K562 (cell line): ENCODE results near the gene FOXM1. TPM values are rescaled to one million over a fixed set of nuclear protein-coding genes. Genes with fewer than 3 reads are reported as not detected.

Experiments used
- ATAC-seq: fragments of 200-7000 bp; cut with Tn5 transposase; 3 replicates; pipeline ENCODE4 v1.9.1; 2020; ENCODE audit warnings: moderate library complexity
- BruUV-seq: library from RNA; stranded (reverse); fragments of 400-500 nt; replicated peaks from 2 replicates; lab custom pipeline; 2021; lab: Mats Ljungman, UMichigan
- CTCF ChIA-PET: fragments of 300-600 bp; formaldehyde crosslinking; extraction: SDS; loops from one replicate; lab custom pipeline; 2021; ENCODE audit warnings: low intra/inter-chr PET ratio; lab: Yijun Ruan, JAX
- POLR2A ChIA-PET: fragments of 300-600, 350-650 bp; sonication (Branson Sonifier 250); formaldehyde crosslinking; extraction: SDS; loops from one replicate; lab custom pipeline; 2021; ENCODE audit warnings: antibody characterized with exemption, inconsistent platforms; lab: Yijun Ruan, JAX
- DNase-seq, 4 experiments: peaks; one replicate each; pipeline versions ENCODE4 v3.0.0 to v3.0.0-alpha.2; 2011 to 2018; ENCODE audit warnings: low spot score in 3 of 4, mixed read lengths in 3 of 4; ENCODE audit errors: extremely low read depth in 1 of 4
- FAIRE-seq: peaks from 2 replicates; lab custom pipeline; 2011; peaks lifted over from hg19 to GRCh38; lab: Jason Lieb, UNC
- H2AFZ ChIP-seq: 2 replicates; pipeline ENCODE4 v1.6.0; 2011; ENCODE audit warnings: low read depth, low read length, control low read depth, inconsistent platforms
- H3K27ac ChIP-seq: fragments of 200-600 bp; 3 replicates; pipeline ENCODE4 v1.8.0; 2011; ENCODE audit warnings: low read depth, mild to moderate bottlenecking, control low read depth, inconsistent platforms, low read length, moderate library complexity, mixed read lengths; ENCODE audit errors: extremely low read depth
- H3K27me3 ChIP-seq, 2 experiments: fragments of 300-600 bp in 1 of 2; 2 replicates in 1 of 2; 3 replicates in 1 of 2; pipeline versions ENCODE4 v1.6.0 to v1.8.0; 2011; ENCODE audit warnings: inconsistent platforms in 2 of 2, low read length in 2 of 2, mild to moderate bottlenecking in 1 of 2, mixed read lengths in 1 of 2, moderate library complexity in 1 of 2; ENCODE audit not compliant: control insufficient read depth in 2 of 2, insufficient read depth in 2 of 2
- H3K36me3 ChIP-seq: fragments of 300-600 bp; 3 replicates; pipeline ENCODE4 v1.8.0; 2011; ENCODE audit warnings: mild to moderate bottlenecking, low read length, inconsistent platforms; ENCODE audit not compliant: control insufficient read depth, insufficient read depth
- H3K4me1 ChIP-seq, 2 experiments: fragments of 200-600 bp in 1 of 2; replicated peaks in 1 of 2; 2 replicates in 1 of 2; 3 replicates in 1 of 2; pipeline versions ENCODE4 v1.5.1 to v1.8.0; 2011; ENCODE audit warnings: inconsistent platforms in 2 of 2, low read length in 2 of 2, mild to moderate bottlenecking in 1 of 2, mixed read lengths in 1 of 2, moderate library complexity in 1 of 2; ENCODE audit not compliant: control insufficient read depth in 2 of 2, insufficient read depth in 2 of 2
- H3K4me2 ChIP-seq: 2 replicates; pipeline ENCODE4 v1.6.1; 2011; ENCODE audit warnings: low read length, control low read depth, inconsistent platforms, mixed read lengths; ENCODE audit not compliant: insufficient read depth
- H3K4me3 ChIP-seq: fragments of 200-600 bp; sonication (generic), shearing (Covaris generic); 2 replicates; pipeline ENCODE4 v1.5.1; 2016; ENCODE audit warnings: control low read depth, inconsistent platforms
- H3K79me2 ChIP-seq: fragments of 200-600 bp; 3 replicates; pipeline ENCODE4 v1.8.0; 2011; ENCODE audit warnings: low read length, inconsistent platforms; ENCODE audit not compliant: control insufficient read depth, insufficient read depth
- H3K9ac ChIP-seq, 2 experiments: 2 replicates each; pipeline versions ENCODE4 v1.6.0 to v1.6.1; 2011; ENCODE audit warnings: low read depth in 2 of 2, low read length in 2 of 2, control low read depth in 1 of 2, inconsistent platforms in 1 of 2, mild to moderate bottlenecking in 1 of 2, mixed read lengths in 1 of 2; ENCODE audit not compliant: insufficient read depth in 1 of 2
- H3K9me1 ChIP-seq: one replicate; pipeline ENCODE4 v1.6.0; 2011; ENCODE audit warnings: inconsistent platforms, mild to moderate bottlenecking, low read length, moderate library complexity; ENCODE audit not compliant: control insufficient read depth, insufficient read depth
- H3K9me3 ChIP-seq: replicated peaks from 2 replicates; pipeline ENCODE4 v1.5.1; 2011; ENCODE audit warnings: low read depth, low read length, inconsistent platforms; ENCODE audit not compliant: control insufficient read depth, insufficient read depth
- H4K20me1 ChIP-seq: replicated peaks from 2 replicates; pipeline ENCODE4 v1.6.1; 2011; ENCODE audit warnings: low read length, inconsistent platforms, mixed read lengths; ENCODE audit not compliant: control insufficient read depth, insufficient read depth
- CBFA2T2 ChIP-seq: fragments of 450-650 bp; conservative IDR thresholded peaks from 2 replicates; pipeline ENCODE4 v1.6.1; 2017; ENCODE audit warnings: mild to moderate bottlenecking
- ESRRB ChIP-seq: fragments of 250-450 bp; sonication (Bioruptor Pico); IDR thresholded peaks from 2 replicates; pipeline ENCODE4 v1.5.0; 2020; ENCODE audit warnings: mild to moderate bottlenecking, moderate library complexity, borderline replicate concordance
- HBP1 ChIP-seq: fragments of 450-650 bp; formaldehyde crosslinking; IDR thresholded peaks from 2 replicates; pipeline ENCODE4 v1.4.0; 2022; ENCODE audit warnings: missing genetic modification characterization
- JUND ChIP-seq, 2 experiments: IDR thresholded peaks; 2 replicates in 1 of 2; 3 replicates in 1 of 2; pipeline ENCODE4 v1.6.1; 2011; ENCODE audit warnings: borderline replicate concordance in 2 of 2, low read depth in 2 of 2, low read length in 2 of 2, improper control_type of control experiment in 1 of 2, missing biosample characterization in 1 of 2, missing genetic modification characterization in 1 of 2, missing genetic modification reagents in 1 of 2
- RB1 ChIP-seq: fragments of 450-650 bp; IDR thresholded peaks from 2 replicates; pipeline ENCODE4 v1.6.1; 2017; ENCODE audit warnings: low read depth, mild to moderate bottlenecking
- SRSF3 ChIP-seq: fragments of 200-400 bp; formaldehyde crosslinking; IDR thresholded peaks from 2 replicates; pipeline ENCODE4 v1.6.1; 2016; ENCODE audit warnings: mild to moderate bottlenecking, low read length, moderate library complexity; ENCODE audit not compliant: insufficient read depth
- ZEB2 ChIP-seq: fragments of 450-650 bp; IDR thresholded peaks from 2 replicates; pipeline ENCODE4 v1.6.1; 2016
- WGBS: fragments of 100-300 bp; shearing (Covaris generic); methylation state at CpG from one replicate; pipeline ENCODE4 v1.1.6; 2016; ENCODE audit warnings: low coverage, mixed read lengths; ENCODE audit not compliant: insufficient coverage; ENCODE audit errors: missing lambda C conversion rate; 5-methylcytosine and 5-hydroxymethylcytosine counted together
- in situ Hi-C: fragments of 300-500 bp; cut with MboI; formaldehyde crosslinking; loops from 4 replicates; pipeline ENCODE4 v1.15.0; 2018; ENCODE audit warnings: inconsistent platforms, mixed read lengths
- intact Hi-C: fragments of 100-400 bp; cut with micrococcal nuclease; formaldehyde crosslinking; loops from 2 replicates; pipeline ENCODE4 v1.14.2; 2022
- polyA plus RNA-seq, 8 experiments: library from polyadenylated mRNA; depleted of rRNA in 4 of 8; stranded (reverse) in 5 of 8; unstranded in 3 of 8; fragments of >200 nt; fragmentation: Nextera tagmentation in 2 of 8; fragmentation: Illumina TruSeq in 1 of 8; extraction: Ambion mirVana in 2 of 8; extraction: Trizol in 1 of 8; gene quantifications; 2 replicates each; pipeline versions ENCODE4 v1.2.1 to v1.2.3, GENCODE V29; 2011 to 2014; ENCODE audit warnings: inconsistent platforms in 1 of 8, missing spikeins in 1 of 8
- total RNA-seq, 7 experiments: library from RNA; depleted of rRNA in 6 of 7; stranded (reverse); fragments of >200 nt in 6 of 7; fragmentation: Illumina TruSeq in 2 of 7; extraction: Trizol in 2 of 7; gene quantifications; 2 replicates each; pipeline versions ENCODE4 v1.2.1 to v1.2.3, GENCODE V29; 2011 to 2021; ENCODE audit warnings: low replicate concordance in 1 of 7

The FOXM1 gene
- total and polyA plus RNA-seq, 9 of the 15 experiments (the other 6 are each of a cell fraction or from before 2014, with no cell fraction given), result 8.9 to 46.9 (median 17.2) TPM

GRCh38 chr12:2833327-2833726 is 43.6 kb downstream of the FOXM1 start:
- Histone ChIP-seq H3K36me3 (no peaks in the 10 kb centered on the region), H3K9me1 (no peaks in the 10 kb centered on the region), H2AFZ (no peak overlapping the region), H3K4me2 (no peak overlapping the region), H4K20me1 (no peaks in the 10 kb centered on the region), H3K27ac (no peak overlapping the region), H3K9me3 (no peaks in the 10 kb centered on the region), H3K4me1 (peaks cover 0 to 8% of the 10 kb centered on the region in 2 experiments; a peak in 3 of 5 replicates), H3K79me2 (no peaks in the 10 kb centered on the region), H3K9ac (no peak overlapping the region), H3K27me3 (no peaks in the 10 kb centered on the region), H3K4me3 (no peak overlapping the region)
- no peak for FAIRE-seq
- ChIA-PET CTCF (no interaction called here), POLR2A (interaction anchor here (0.6 kb wide), 2 partner anchors 38 to 106 kb away, joined by 3 to 4 read pairs; no protein-coding TSS in a partner anchor)
- no peak for DNase-seq
- whole genome bisulfite sequencing, result 37% methylated on average over 4 of the region's 5 CpGs
- intact Hi-C loops (no loop called here), in situ Hi-C loops (no loop called here)
- BruUV-seq, result no TSS peak
- no peak for ATAC-seq
- TF ChIP-seq ESRRB, result no peak
- no peak for TF ChIP-seq SRSF3
- TF ChIP-seq ZEB2, result no peak
- no peak for TF ChIP-seq JUND (IDR thresholded peaks at IDR 0.05; ENCODE audit: borderline replicate concordance, low read depth, low read length)
- TF ChIP-seq JUND (tag; IDR thresholded peaks at IDR 0.05; ENCODE audit: borderline replicate concordance, low read depth, low read length), result no peak
- no peak for TF ChIP-seq CBFA2T2
- no peak for TF ChIP-seq RB1
- TF ChIP-seq HBP1, result no peak
